Keratinocyte (primary cell): ENCODE measurements around the gene CSNK1G1.

ENCODE experiments used
- CTCF ChIP-seq, 3 experiments: IDR thresholded peaks in 1 of 3; conservative IDR thresholded peaks in 1 of 3; optimal IDR thresholded peaks in 1 of 3; 2 replicates in 2 of 3; 3 replicates in 1 of 3; pipeline versions ENCODE3 to v1.5.1; 2011; ENCODE audit warnings: low read length in 3 of 3, mild to moderate bottlenecking in 3 of 3, moderate library complexity in 2 of 3, control low read depth in 1 of 3, inconsistent platforms in 1 of 3; ENCODE audit not compliant: insufficient read depth in 2 of 3; ENCODE audit errors: extremely low read depth in 1 of 3
- EZH2 ChIP-seq: IDR thresholded peaks from one replicate; pipeline ENCODE4 v1.6.1; 2012; ENCODE audit warnings: inconsistent platforms, mild to moderate bottlenecking, low read length, moderate library complexity

GRCh38 chr15:64315216-64315615 lies 40.8 kb downstream of the CSNK1G1 start:
- TF ChIP-seq CTCF (optimal IDR thresholded peaks at IDR 0.05 in 1 of 3, IDR thresholded peaks at IDR 0.05 in 1 of 3, conservative IDR thresholded peaks at IDR 0.05 in 1 of 3; ENCODE audit: extremely low read depth in 1 of 3, insufficient read depth in 2 of 3, low read length in 3 of 3) (no peak), EZH2 (no peak)
